ENCODE results near the gene CHCHD2.
A peak's percentile ranks its signal among the peaks of the same experiment; 100 is the strongest.
"Not testable (repeated sequence)": the region's sequence is repeated elsewhere in the genome, so short reads cannot be mapped to it uniquely, and the experiment has no call there.

Gene CHCHD2

DNA sequence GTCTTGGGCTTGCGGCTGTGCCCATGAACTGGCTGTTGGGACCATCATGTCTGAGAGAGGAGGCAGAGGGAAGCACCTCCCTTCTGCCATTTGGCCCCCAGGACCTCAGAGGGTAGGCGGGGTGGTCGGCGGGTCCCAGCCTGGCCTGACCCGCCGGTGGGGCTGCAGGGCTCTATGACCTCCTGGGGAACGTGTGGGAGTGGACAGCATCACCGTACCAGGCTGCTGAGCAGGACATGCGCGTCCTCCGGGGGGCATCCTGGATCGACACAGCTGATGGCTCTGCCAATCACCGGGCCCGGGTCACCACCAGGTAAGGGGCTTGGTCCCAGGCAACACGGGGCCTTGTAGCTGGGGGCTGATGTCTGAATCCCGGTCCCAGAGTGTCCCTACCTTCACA, 28.1 kb downstream of the CHCHD2 start:
- H3K4me3 ChIP-seq (ENCODE audit: low read depth, low read length): no peak overlapping the region
- TF ChIP-seq, protein P1, sequence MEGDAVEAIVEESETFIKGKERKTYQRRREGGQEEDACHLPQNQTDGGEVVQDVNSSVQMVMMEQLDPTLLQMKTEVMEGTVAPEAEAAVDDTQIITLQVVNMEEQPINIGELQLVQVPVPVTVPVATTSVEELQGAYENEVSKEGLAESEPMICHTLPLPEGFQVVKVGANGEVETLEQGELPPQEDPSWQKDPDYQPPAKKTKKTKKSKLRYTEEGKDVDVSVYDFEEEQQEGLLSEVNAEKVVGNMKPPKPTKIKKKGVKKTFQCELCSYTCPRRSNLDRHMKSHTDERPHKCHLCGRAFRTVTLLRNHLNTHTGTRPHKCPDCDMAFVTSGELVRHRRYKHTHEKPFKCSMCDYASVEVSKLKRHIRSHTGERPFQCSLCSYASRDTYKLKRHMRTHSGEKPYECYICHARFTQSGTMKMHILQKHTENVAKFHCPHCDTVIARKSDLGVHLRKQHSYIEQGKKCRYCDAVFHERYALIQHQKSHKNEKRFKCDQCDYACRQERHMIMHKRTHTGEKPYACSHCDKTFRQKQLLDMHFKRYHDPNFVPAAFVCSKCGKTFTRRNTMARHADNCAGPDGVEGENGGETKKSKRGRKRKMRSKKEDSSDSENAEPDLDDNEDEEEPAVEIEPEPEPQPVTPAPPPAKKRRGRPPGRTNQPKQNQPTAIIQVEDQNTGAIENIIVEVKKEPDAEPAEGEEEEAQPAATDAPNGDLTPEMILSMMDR (IDR thresholded peaks at IDR 0.05; ENCODE audit: borderline replicate concordance, insufficient read depth, low read depth, low read length): no peak

- TF ChIP-seq, protein P1 (IDR thresholded peaks at IDR 0.05; ENCODE audit: borderline replicate concordance, insufficient read depth, low read depth, low read length): no peak
- H3K4me3 ChIP-seq (ENCODE audit: low read depth, low read length): no peak overlapping the region
These were observed 28.6 kb downstream of the CHCHD2 start for GRCh38 chr7:56077681-56078080.

GRCh38 chr7:56074371-56074791, 31.9 kb downstream of the CHCHD2 start:
- TF ChIP-seq, protein P1 (IDR thresholded peaks at IDR 0.05; ENCODE audit: borderline replicate concordance, insufficient read depth, low read depth, low read length): peak; percentile 84
- no peak overlapping the region for H3K4me3 ChIP-seq (ENCODE audit: low read depth, low read length)

DNA sequence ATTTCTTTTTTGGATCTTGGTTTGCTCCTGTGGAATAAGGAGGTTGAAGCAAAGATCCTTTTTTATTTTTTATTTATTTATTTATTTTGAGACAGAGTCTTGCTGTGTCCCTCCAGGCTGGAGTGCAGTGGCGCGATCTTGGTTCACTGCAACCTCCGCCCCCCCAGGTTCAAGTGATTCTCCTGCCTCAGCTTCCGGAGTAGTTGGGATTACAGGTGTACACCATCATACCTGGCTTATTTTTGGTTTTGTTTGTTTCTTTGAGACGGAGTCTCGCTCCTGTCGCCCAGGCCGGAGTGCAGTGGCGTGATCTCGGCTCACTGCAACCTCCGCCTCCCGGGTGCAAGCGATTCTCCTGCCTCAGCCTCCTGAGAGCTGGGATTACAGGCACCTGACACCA, 39.9 kb downstream of the CHCHD2 start:
- H3K4me3 ChIP-seq (ENCODE audit: low read depth, low read length): not testable (repeated sequence)

DNA sequence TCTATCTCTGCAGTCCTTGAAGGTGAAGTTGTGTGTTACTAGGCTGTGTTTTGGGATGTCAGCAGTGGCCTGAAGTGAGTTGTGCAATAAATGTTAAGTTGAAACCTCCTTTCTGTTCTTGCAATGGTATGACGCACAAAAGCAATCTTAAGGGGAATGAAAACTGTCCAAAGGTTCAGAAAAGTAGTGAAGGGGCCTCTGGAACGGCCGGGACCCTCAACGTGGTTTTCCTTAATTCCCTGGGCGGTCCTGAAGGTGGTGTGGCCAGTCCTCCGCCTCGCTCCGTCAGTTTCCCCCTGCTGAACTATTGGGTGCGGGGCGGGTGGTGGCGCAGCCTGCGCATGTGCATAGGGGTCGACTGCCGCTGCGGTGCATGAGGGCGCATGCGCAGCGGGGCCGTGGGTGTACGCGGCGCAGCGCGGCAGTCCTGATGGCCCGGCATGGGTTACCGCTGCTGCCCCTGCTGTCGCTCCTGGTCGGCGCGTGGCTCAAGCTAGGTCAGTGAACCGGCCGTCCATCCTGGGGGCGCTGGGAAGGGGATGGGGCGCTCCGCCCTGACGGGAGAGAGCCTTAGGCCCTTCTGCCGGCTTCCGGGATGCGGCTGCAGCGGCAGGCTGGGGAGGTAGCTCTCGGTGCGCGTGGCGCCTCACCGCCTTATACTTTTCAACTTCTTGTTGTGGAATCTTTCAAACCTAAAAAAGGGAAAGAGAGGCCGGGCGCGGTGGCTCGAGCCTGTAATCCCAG, 42.2 kb downstream of the CHCHD2 start, which contains the start of gene SUMF2:
Gene SUMF2 (plus strand): TSS at position 405 of the 744 bp plus-strand sequence. CDS start 26 bp downstream, at position 431.
- peak within 1 kb of the TSS; percentile 95 for H3K4me3 ChIP-seq (ENCODE audit: low read depth, low read length)
- TF ChIP-seq, protein P1 (IDR thresholded peaks at IDR 0.05; ENCODE audit: borderline replicate concordance, insufficient read depth, low read depth, low read length): peak; percentile 27; the same call in 1 of the 2 replicates

DNA sequence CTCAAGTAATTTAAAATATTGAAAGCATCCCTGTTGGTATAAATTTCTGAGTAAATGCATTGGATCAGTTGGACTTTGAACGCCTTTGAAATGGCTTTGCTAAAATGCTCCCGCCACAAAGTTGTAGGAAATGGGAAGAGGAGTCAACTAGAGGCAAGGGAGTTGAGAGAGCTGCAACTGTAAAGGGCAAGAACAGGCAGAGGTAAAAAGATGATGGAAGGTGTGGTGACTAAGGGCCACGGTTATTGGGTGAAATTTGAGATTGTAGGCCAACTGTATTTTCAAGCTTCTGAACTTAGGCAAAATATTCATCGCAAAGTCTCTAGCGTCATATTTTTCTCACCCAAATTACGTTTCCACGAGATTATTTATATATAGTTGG, 42.8 kb downstream of the CHCHD2 start:
- no peak overlapping the region for H3K4me3 ChIP-seq (ENCODE audit: low read depth, low read length)
- TF ChIP-seq, protein P1 (IDR thresholded peaks at IDR 0.05; ENCODE audit: borderline replicate concordance, insufficient read depth, low read depth, low read length): no peak

DNA sequence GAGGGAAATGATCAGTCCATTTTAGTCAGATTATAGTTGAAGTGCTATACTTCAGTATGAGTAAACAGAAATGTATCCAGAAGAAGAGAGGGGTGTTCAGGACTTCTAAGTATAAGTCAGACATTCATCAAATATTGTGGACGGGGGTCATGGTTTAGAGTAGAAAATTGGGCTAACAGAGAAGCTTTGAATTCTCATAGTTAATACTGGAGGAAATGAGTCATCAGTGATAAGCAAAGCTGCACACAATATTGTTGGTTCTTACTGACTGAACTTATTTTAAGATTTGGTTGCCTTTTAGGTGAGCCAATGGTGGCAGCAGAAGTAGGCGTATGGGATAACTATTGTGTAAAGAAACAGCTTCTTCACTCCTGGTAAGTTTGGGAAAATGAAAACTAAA, 43.9 kb downstream of the CHCHD2 start:
- H3K4me3 ChIP-seq (ENCODE audit: low read depth, low read length): no peak overlapping the region
- TF ChIP-seq, protein P1 (IDR thresholded peaks at IDR 0.05; ENCODE audit: borderline replicate concordance, insufficient read depth, low read depth, low read length): no peak

Data from GM12875 (cell line).